Measurements from ENCODE around the gene UBR1. TPM values are rescaled to one million over a fixed set of nuclear protein-coding genes. Genes with fewer than 3 reads are reported as not detected.
A peak's percentile ranks its signal among the peaks of the same experiment; 100 is the strongest.

Gene UBR1
- total RNA-seq, 2 experiments from 2014 or later = 27.8 to 31.8 TPM

DNA sequence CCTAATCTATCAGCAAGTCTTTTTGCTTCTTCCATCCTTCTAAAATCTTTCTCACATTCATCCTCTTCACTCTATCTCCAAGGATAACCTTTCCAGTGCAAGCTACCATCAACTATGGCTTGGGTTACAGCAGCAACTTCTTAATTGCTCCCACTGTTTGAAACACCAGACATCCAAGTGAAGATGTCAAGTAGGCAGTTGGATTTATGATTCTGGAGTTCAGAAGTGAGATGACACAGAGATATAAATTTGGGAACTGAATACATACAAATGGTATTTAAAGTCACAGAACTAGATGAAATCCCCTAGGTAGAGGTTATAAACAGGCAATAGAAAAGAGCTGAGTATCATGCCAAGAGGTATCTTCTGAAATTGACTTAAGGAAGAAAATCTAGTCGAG, 3.7 kb downstream of the UBR1 start:
- DNase-seq = no peak
- H3K4me3 Mint-ChIP-seq = no peak overlapping the region
- peaks cover 50% of the 10 kb centered on the region for H3K36me3 Mint-ChIP-seq (ENCODE audit: low read depth)
- ChIA-PET CTCF (interaction anchor here (0.6 kb wide), 1 partner anchor 9 kb away, joined by 4 read pairs; no protein-coding TSS in a partner anchor), POLR2A (no interaction called here)
- H3K4me1 Mint-ChIP-seq = peaks cover 65% of the 10 kb centered on the region
- H3K9me3 Mint-ChIP-seq = no peaks in the 10 kb centered on the region
- H3K27me3 Mint-ChIP-seq = no peaks in the 10 kb centered on the region
- peak overlapping the region; percentile 68 for H3K27ac Mint-ChIP-seq

- peaks cover 55% of the 10 kb centered on the region for H3K36me3 Mint-ChIP-seq (ENCODE audit: low read depth)
- H3K27ac Mint-ChIP-seq = peak overlapping the region; percentile 51
- peaks cover 65% of the 10 kb centered on the region for H3K4me1 Mint-ChIP-seq
- ChIA-PET CTCF (no interaction called here), POLR2A (no interaction called here)
- no peak overlapping the region for H3K4me3 Mint-ChIP-seq
- no peak for DNase-seq
- H3K9me3 Mint-ChIP-seq = no peaks in the 10 kb centered on the region
- no peaks in the 10 kb centered on the region for H3K27me3 Mint-ChIP-seq
Observed at GRCh38 chr15:43100971-43101370, 4.9 kb downstream of the UBR1 start.

GRCh38 chr15:43099105-43099845, 6.6 kb downstream of the UBR1 start:
- Mint-ChIP-seq H3K9me3 (no peaks in the 10 kb centered on the region), H3K4me1 (peaks cover 68% of the 10 kb centered on the region), H3K36me3 (ENCODE audit: low read depth) (peaks cover 59% of the 10 kb centered on the region), H3K27me3 (no peaks in the 10 kb centered on the region), H3K27ac (no peak overlapping the region), H3K4me3 (no peak overlapping the region)
- DNase-seq = no peak
- CTCF ChIA-PET = interaction anchor here (1.1 kb wide), 1 partner anchor 10 kb away, joined by 3 read pairs; no protein-coding TSS in a partner anchor
- POLR2A ChIA-PET = no interaction called here

DNA sequence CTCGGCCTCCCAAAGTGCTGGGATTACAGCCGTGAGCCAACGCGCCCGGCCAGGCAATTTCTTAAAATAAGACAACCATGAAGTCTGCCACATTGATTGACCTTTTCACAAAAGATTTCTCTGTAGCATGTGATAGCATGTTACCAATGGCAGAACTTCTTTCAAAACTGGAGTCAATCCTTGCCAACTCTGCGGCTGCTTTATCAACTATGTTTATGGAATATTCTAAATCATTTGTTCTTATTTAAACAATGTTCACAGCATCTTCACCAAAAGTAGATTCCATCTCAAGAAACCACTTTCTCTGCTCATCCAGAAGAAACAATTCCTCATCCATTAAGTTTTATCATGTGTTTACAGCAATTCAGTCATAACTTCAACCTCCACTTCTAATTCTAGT, 9.4 kb downstream of the UBR1 start:
- H3K27ac Mint-ChIP-seq = no peak overlapping the region
- H3K4me3 Mint-ChIP-seq = no peak overlapping the region
- ChIA-PET CTCF (no interaction called here), POLR2A (no interaction called here)
- H3K27me3 Mint-ChIP-seq = no peaks in the 10 kb centered on the region
- peaks cover 48% of the 10 kb centered on the region for H3K4me1 Mint-ChIP-seq
- DNase-seq = no peak
- peaks cover 47% of the 10 kb centered on the region for H3K36me3 Mint-ChIP-seq (ENCODE audit: low read depth)
- H3K9me3 Mint-ChIP-seq = no peaks in the 10 kb centered on the region

- Mint-ChIP-seq H3K4me1 (peaks cover 42% of the 10 kb centered on the region), H3K9me3 (no peaks in the 10 kb centered on the region), H3K4me3 (no peak overlapping the region), H3K27ac (no peak overlapping the region), H3K27me3 (no peaks in the 10 kb centered on the region), H3K36me3 (ENCODE audit: low read depth) (peaks cover 43% of the 10 kb centered on the region)
- DNase-seq = no peak
- CTCF ChIA-PET = interaction anchor here (0.6 to 1.0 kb wide), 3 partner anchors 11 to 331 kb away, joined by 4 read pairs; no protein-coding TSS in a partner anchor
- POLR2A ChIA-PET = no interaction called here
Observed at GRCh38 chr15:43095708-43096347, 10.0 kb downstream of the UBR1 start.

DNA sequence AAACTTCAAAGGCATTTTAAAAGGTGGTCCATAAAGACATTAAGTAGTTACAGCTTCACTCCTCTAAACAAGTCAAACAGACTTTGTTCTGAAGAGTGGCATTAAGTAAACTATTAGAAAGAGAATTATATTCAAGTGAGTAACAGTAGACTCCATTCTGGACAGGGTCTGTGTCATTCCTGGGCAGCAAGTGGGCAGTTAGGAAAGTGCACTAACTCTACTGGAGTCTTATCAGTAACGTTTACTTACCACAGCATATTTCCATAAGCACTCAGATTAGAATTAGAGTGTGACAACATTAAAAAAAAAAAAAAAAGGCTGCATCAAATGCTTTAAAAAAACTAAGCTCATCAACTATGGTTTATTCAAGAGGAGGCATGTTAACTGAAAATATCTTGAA, 10.6 kb downstream of the UBR1 start:
- no peak for DNase-seq
- Mint-ChIP-seq H3K27ac (no peak overlapping the region), H3K36me3 (ENCODE audit: low read depth) (peaks cover 40% of the 10 kb centered on the region), H3K4me1 (peaks cover 42% of the 10 kb centered on the region), H3K9me3 (no peaks in the 10 kb centered on the region), H3K4me3 (no peak overlapping the region), H3K27me3 (no peaks in the 10 kb centered on the region)
- ChIA-PET POLR2A (no interaction called here), CTCF (interaction anchor here (0.6 to 1.0 kb wide), 3 partner anchors 11 to 331 kb away, joined by 4 read pairs; no protein-coding TSS in a partner anchor)

DNA sequence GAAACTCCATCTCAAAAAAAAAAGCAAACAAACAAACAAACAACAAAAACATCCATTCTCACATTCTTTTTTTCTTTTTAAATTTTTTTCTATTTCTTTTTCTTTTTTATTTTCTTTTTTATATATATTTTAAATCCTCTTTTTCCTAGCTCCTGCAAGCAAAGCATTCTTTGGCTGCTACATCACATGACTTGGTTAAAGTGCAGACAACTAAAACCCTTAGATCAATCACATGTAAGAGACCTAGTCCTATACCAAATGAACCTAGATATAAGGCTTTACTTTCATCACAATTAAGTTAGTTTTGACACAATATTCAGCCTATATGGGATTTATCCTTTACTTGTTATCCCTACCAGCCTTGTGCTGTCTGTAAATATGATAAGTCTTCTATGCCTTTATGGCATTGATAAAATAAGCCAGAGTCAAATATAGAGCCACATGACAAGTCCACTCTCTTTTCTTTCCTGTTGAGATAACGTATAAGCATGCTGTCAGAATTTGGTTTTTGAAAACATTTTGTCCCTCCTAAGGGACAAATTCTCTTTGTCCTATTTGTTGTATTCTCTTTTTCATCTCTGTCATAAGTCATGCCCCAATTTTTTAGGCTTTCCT, 11.3 kb downstream of the UBR1 start:
- DNase-seq = no peak
- Mint-ChIP-seq H3K27me3 (no peaks in the 10 kb centered on the region), H3K4me3 (no peak overlapping the region), H3K36me3 (ENCODE audit: low read depth) (peaks cover 38% of the 10 kb centered on the region), H3K4me1 (peaks cover 38% of the 10 kb centered on the region), H3K27ac (no peak overlapping the region), H3K9me3 (no peaks in the 10 kb centered on the region)
- ChIA-PET CTCF (no interaction called here), POLR2A (interaction anchor here (0.7 kb wide), 1 partner anchor 305 kb away, joined by 3 read pairs; no protein-coding TSS in a partner anchor)

GRCh38 chr15:43093026-43093425, 12.8 kb downstream of the UBR1 start:
- DNase-seq = no peak
- Mint-ChIP-seq H3K27me3 (no peaks in the 10 kb centered on the region), H3K27ac (no peak overlapping the region), H3K9me3 (no peaks in the 10 kb centered on the region), H3K4me1 (peaks cover 36% of the 10 kb centered on the region), H3K36me3 (ENCODE audit: low read depth) (peaks cover 39% of the 10 kb centered on the region), H3K4me3 (no peak overlapping the region)
- CTCF ChIA-PET = interaction anchor here (1.8 kb wide), 1 partner anchor 10 kb away, joined by 4 read pairs; no protein-coding TSS in a partner anchor
- POLR2A ChIA-PET = no interaction called here

GRCh38 chr15:43091859-43092258, 14.0 kb downstream of the UBR1 start:
- DNase-seq = no peak
- peaks cover 34% of the 10 kb centered on the region for H3K36me3 Mint-ChIP-seq (ENCODE audit: low read depth)
- no peaks in the 10 kb centered on the region for H3K9me3 Mint-ChIP-seq
- H3K27me3 Mint-ChIP-seq = no peaks in the 10 kb centered on the region
- no peak overlapping the region for H3K4me3 Mint-ChIP-seq
- ChIA-PET POLR2A (no interaction called here), CTCF (interaction anchor here (0.9 kb wide), 1 partner anchor 18 kb away, joined by 3 read pairs; no protein-coding TSS in a partner anchor)
- no peak overlapping the region for H3K27ac Mint-ChIP-seq
- H3K4me1 Mint-ChIP-seq = peaks cover 31% of the 10 kb centered on the region

- no peak overlapping the region for H3K27ac Mint-ChIP-seq
- no peaks in the 10 kb centered on the region for H3K27me3 Mint-ChIP-seq
- CTCF ChIA-PET = no interaction called here
- no peak for DNase-seq
- no peak overlapping the region for H3K4me3 Mint-ChIP-seq
- no peaks in the 10 kb centered on the region for H3K9me3 Mint-ChIP-seq
- peaks cover 34% of the 10 kb centered on the region for H3K36me3 Mint-ChIP-seq (ENCODE audit: low read depth)
- H3K4me1 Mint-ChIP-seq = peaks cover 18% of the 10 kb centered on the region
- POLR2A ChIA-PET = no interaction called here
Observed at GRCh38 chr15:43086551-43086950, 19.3 kb downstream of the UBR1 start.

GRCh38 chr15:43085921-43086320, 19.9 kb downstream of the UBR1 start:
- H3K9me3 Mint-ChIP-seq = no peaks in the 10 kb centered on the region
- POLR2A ChIA-PET = no interaction called here
- peaks cover 35% of the 10 kb centered on the region for H3K36me3 Mint-ChIP-seq (ENCODE audit: low read depth)
- no peaks in the 10 kb centered on the region for H3K27me3 Mint-ChIP-seq
- H3K27ac Mint-ChIP-seq = no peak overlapping the region
- H3K4me3 Mint-ChIP-seq = no peak overlapping the region
- CTCF ChIA-PET = interaction anchor here (0.6 kb wide), 1 partner anchor 804 kb away, joined by 4 read pairs; no protein-coding TSS in a partner anchor
- peaks cover 18% of the 10 kb centered on the region for H3K4me1 Mint-ChIP-seq
- DNase-seq = no peak

DNA sequence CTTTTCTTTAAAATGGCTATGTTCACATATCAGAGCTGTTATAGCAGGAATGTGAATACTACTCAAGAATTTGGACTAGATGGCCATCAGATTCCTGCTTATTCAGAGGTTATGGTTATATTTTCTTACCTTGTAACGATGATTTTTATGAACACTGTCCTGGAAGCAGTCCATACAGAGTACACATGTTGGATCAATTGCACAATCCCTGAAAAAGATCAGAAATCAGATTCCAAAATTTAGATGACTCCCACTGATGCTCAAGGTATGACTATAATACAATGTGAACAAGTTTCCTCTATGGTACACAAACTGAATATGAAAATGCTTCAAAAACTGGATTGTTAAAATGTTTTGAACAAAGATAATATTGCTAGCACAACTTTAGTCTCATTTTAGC, 23.3 kb downstream of the UBR1 start:
- Mint-ChIP-seq H3K27ac (no peak overlapping the region), H3K36me3 (ENCODE audit: low read depth) (peaks cover 44% of the 10 kb centered on the region), H3K4me3 (no peak overlapping the region), H3K9me3 (no peaks in the 10 kb centered on the region), H3K4me1 (peaks cover 15% of the 10 kb centered on the region), H3K27me3 (no peaks in the 10 kb centered on the region)
- ChIA-PET POLR2A (no interaction called here), CTCF (no interaction called here)
- no peak for DNase-seq

DNA sequence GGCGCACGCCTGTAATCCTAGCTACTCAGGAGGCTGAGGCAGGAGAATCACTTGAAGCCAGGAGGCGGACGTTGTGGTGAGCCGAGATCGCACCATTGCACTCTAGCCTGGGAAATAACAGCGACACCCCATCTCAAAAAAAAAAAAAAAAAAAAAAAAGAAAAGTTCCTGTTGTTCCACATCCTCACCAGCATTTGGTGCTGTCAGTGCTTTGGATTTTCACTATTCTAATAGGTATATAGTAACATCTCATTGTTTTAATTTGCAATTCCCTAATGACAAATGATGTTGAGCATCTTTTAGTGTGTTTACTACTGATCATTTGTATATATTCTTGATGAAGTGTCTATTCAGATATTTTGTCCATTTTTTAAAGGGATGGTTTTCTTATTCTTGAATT, 24.6 kb downstream of the UBR1 start:
- DNase-seq = no peak
- Mint-ChIP-seq H3K9me3 (no peaks in the 10 kb centered on the region), H3K4me1 (peaks cover 13% of the 10 kb centered on the region), H3K27me3 (no peaks in the 10 kb centered on the region), H3K27ac (no peak overlapping the region), H3K36me3 (ENCODE audit: low read depth) (peaks cover 40% of the 10 kb centered on the region), H3K4me3 (no peak overlapping the region)
- CTCF ChIA-PET = no interaction called here
- POLR2A ChIA-PET = no interaction called here
